COLO829 (cell line): ENCODE results near the gene CLEC1A.
A peak's percentile ranks its signal among the peaks of the same experiment; 100 is the strongest.

ENCODE experiments used
- DNase-seq: peaks from one replicate; pipeline ENCODE4 v3.0.0; 2012; ENCODE audit warnings: low spot score

Gene CLEC1A, protein sequence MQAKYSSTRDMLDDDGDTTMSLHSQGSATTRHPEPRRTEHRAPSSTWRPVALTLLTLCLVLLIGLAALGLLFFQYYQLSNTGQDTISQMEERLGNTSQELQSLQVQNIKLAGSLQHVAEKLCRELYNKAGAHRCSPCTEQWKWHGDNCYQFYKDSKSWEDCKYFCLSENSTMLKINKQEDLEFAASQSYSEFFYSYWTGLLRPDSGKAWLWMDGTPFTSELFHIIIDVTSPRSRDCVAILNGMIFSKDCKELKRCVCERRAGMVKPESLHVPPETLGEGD

DNA sequence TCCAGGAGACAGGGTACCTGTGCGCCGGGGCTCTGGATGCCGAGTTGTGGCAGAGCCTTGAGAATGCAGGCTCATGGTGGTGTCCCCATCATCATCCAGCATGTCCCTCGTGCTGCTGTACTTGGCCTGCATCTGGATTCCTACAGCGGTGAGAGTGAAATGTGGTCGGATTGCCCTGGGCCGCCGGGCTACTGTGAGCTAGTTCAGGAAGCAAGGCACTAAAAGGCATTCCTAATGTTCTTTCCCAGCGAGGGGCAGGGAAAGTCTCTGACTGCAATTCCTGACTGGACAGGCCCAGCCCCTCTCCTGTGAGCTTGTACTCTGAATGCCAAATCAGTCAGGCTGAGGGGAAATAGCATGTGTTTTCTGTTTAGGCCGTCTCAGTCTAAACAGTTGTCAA is at the start of gene CLEC1A:
Gene CLEC1A (minus strand): TSS at position 195 of the 400 bp plus-strand sequence. CDS start 63 bp downstream, at position 132.
- DNase-seq: no peak

DNA sequence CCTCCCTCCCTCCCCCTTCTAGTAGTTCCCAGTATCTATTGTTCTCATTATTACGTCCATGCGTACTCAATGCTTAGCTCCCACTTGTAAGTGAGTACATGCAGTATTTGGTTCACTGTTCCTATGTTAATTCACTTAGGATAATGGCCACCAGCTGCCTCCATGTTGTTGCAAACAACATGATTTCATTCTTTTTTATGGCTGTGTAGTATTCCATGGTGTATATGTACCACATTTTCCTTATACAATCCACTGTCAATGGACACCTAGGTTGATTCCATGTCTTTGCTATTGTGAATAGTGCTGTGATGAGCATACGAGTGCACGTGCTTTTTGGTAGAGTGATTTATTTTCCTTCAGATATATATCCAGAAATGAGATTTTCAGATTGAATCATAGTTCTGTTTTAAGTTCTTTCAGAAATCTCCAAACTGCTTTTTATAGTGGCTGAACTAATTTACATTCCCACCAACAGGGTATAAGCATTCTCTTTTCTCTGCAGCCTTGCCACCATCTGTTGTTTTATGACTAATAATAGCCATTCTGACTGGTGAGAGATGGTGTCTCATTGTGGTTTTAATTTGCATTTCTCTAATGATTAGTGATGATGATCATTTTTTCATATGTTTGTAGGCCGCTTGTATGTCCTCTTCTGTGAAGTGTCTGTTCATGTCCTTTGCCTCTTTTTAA is 49.1 kb upstream of the CLEC1A start:
- DNase-seq: no peak

DNA sequence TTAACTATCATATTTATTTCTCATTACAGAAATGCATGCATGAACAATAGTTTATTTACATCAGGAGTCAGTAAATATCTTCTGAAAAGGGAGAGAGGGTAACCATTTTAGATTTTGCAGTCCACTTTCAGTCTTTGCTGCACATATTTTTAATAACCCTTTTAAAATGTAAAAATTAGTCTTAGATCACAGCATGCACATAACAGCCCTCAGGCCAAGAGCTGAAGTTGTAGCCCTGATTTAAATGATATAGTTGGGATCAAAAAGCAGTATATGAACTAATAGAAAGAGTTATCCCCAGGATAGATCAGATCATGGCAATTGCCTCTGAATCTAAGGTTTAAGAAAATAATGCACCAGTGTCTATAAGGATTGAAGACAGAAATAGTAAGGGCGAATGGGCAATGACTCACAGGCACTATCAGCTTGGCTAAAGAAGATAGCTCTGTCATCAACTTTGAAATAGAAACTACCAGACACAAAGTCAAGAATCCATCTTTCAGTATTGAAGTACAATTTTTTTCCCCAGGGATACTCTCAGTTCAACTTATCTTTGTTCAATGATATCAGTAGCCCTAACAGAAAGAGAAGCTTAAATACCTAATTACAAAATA is 44.3 kb upstream of the CLEC1A start:
- peak; percentile 76 for DNase-seq

DNA sequence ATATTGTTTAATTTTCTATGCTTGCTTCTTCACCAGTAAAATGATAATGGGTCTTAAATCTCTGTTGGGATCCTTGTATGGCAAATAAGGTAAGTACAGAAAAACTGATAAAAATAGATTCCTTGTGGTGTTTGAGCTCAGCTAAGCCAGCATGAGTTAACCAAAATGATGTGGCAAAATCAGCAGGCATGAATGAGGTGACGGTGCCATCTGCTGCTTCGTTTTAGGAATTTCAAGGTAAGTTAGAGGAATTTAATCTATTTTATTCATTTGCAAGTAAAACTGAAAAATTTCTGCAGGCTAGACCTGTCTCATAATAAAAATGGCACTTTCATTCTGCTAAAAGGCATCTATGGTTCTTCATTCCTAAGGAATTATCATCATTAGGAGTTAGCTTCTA is 41.2 kb upstream of the CLEC1A start:
- DNase-seq: peak; percentile 54

DNA sequence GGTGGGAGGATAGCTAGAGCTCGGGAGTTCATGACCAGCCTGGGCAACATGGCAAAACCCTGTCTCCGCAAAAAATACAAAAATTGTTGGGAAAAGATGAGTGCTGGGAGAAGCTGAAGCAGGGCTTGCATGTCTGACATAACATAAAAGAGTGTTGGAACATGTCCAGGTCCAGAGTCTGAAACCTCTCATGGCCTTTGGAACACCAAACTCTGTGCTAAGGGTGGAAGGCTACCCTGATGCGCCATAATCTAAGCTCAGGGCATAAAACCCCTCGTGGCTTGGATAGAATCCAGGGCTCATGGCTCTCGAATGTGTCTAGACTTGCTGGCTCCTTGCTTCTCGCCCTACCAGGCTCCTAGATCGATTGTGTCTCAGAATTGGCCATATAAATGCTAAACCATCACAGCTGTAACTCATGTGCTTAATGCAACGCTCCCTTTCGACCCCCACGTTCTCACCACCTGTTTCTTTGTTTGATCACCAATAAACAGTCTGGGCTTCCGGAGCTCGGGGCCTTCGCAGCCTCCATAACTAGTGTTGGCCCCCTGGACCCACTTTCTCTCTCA is 37.9 kb upstream of the CLEC1A start:
- DNase-seq: no peak

DNA sequence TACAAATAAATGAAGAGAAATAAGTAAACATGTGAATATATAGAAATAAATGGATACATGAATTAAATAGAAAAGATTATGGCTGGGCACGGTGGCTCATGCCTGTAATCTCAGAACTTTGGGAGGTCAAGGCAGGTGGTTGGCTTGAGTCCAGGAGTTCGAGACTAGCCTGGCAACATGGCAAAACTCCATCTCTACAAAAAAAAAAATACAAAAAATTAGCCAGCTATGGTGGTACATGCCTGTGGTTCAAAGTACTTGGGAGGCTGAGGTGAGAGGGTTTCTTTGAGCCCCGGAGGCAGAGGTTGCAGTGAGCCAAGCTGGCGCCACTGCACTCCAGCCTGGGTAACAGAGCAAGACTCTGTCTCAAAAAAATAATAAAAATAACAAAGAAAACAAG is 36.3 kb upstream of the CLEC1A start:
- DNase-seq: no peak

DNA sequence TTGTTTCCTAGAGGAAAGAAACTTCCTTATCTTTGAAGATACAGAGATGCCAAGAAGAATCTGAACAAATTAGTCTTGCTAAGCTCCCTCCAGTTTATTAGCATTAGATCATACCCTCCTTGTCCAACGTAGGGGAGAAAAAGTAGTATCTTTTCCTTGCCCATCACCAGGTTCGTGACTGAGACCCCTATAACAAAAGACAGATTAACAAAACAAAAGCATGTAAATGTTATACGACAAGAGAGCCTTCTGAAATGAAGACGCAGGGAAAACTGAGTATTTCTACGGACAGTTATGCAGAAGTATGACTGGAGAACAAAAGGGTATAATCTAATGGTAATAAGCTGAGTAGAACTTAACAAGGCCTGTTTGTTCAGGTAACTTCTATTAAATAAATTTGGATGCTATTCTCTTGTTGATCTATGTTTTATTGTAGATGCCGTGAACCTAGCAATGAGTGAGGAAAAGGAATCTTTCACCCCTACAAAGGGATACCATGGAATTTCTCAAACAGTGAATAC is 34.1 kb upstream of the CLEC1A start:
- no peak for DNase-seq

DNA sequence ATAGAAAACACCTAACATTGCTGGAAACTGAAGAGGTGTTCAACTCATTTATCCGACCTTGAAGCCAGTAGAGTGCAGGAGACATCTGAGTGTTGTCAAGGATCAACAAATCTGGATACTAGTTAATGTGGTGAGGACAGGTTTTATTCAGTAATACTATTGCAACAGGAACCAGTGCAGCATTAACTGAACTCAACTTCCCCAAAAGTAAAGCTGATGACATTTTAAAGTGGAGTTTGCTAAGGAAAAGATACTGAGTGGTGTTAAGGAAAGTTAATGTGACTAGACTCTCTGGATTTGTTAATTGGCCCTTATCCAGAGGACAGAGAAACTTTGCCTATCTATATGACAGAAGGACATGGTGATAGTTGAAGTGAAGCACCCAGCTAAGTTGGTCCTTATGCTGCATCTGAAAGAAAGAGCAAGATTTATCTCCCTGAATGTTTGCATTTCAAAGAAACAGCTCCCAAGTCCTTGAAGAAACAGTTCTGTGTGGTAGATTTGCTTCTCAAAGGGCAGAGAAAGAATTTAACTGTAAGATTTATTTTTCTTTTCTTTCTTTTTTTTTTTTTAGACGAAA is 32.4 kb upstream of the CLEC1A start:
- no peak for DNase-seq

DNA sequence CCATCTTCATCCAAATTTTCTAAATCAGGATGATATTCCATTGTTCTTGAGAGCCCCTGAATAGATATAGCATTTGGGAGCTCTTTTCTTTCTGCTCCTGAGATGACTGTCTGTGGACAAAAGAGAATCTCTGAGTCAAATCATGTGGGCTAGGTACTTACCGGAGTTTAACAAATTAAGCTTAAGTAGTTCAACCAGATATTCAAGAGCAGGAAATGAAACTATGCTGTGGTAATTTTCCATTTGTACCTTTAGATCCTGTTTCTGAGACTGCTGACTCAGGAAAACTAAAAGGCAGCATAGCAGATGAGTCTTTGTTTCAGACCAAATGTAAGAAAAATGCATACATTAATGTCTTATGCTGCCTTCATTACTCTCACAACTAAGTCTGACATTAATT is 31.3 kb upstream of the CLEC1A start, which contains the start of gene CLEC7A:
Gene CLEC7A (minus strand): TSS at position 158 of the 400 bp plus-strand sequence. CDS start 117 bp downstream, at position 41.
- no peak for DNase-seq

DNA sequence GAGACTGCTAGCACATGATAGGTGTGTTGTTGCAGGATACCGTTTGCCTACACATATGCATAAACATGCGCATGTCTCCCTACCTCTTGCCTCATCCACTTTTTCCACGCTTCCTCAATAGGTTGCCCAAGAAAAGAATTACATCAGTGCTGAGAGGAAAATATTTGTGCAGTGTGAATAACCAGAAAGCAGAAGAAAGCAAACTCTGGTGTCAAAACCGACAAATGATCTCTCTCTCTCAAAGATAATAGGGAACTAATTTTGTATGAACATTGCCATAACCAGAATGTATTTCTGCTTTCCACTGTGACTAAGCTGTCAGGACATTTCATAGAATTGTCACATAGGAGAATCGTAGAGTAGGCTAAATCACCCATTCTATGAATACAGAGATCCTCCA is 29.9 kb upstream of the CLEC1A start:
- DNase-seq: no peak

DNA sequence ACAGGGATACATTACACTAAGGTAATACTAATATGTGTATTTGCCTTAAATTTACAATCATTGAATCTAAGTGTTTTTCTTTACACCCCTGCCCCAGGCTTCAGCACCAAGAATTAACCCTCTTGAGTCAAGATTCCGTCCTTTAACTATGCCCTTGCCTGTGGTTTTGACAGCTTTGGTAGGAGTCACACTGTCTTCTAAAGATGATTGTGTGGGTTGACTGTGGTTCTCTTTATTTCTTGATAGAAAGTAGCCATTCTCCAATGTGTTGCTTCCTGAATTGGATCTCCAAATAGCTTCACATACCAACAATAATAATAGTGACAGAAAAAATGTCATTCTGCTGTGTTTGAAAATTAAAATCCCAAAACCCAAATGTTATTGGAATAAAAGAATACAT is 27.6 kb upstream of the CLEC1A start:
- DNase-seq: no peak

DNA sequence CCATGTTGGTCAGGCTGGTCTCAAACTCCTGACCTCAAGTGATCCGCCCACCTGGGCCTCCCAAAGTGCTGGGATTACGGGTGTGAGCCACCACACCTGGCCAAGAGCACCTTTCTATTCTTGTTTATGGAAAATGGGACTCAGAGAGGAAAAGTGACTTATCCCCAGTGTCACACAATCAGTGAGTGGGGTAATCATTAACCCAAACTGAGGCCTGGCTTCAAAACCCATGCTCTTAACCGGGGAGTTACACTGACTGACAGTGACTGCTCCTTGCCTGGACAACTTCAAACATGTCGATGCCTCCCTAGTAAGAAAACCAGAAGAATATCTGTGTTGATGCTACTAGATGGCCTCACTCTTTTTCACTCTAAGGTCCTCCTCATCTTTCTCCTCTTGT is 23.9 kb upstream of the CLEC1A start:
- no peak for DNase-seq

DNA sequence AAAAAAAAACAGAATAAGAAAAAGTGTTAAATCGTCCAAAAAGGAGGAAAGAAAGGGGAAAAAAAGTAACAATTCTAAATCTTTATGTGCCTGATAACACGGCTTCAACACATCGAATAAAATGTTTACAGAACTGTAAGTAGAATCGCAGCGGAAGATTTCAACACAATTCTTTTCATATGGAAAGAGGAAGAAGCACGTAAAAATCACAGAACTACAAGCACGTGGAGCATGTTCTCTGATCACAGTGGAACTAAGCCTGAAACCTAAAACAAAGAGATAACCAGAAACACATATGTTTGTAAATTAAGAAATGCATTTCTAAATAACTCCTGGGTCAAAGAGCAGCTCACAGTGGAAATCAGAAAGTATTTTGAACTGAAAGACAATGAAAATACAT is 22.5 kb upstream of the CLEC1A start:
- DNase-seq: no peak

DNA sequence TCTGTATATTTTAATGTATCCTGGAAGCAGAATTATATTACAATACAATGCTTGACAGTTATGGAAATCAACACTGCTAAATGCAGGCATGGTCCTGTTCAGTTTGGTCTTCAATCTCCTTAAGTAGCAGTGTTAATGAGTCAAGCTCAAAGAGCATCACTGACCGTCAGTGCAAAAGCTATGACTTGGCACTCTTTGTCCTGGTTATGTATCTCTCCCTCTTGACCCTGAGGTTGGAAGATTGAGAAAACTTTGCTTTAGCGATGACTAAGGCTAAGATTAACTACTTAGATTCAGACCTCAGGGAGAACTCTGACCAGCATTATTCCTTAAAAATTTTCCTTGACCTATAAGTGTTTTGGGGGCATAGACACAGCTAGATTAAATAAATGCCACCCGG is 20.3 kb upstream of the CLEC1A start:
- no peak for DNase-seq

DNA sequence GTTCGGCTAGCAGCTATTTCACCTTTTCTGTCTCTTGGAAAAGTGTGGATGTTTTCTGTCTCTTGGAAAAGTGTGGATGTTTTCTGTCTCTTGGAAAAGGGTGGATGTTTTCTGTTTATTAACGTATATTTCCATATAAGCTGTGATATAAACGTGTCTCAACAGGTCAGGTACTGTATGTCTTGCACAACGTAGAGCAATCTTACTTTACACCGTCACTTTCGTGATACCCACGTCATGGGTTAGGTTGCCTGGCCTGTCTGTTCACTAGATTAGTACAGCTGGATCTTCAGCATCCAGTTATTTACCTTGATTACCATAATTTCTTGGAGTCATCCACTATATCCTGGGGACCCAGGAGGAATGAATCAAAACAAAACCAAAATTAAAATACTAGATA is 17.1 kb upstream of the CLEC1A start:
- no peak for DNase-seq

DNA sequence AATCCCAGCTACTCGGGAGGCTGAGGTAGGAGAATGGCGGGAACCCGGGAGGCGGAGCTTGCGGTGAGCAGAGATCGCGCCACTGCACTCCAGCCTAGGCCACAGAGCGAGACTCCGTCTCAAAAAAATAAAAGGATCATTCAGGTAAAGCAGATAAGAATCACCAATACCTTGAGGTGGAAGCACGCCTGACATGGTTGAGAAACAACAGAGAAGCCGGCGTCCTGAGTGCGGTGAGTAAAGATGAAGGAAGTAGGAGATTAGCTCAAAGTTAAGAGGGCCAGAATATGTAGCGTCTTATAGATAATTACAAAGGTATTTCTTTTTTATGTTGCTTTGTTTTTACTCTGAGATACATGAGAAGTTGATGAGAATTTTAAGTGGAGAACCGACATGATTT is 16.5 kb upstream of the CLEC1A start:
- DNase-seq: no peak

DNA sequence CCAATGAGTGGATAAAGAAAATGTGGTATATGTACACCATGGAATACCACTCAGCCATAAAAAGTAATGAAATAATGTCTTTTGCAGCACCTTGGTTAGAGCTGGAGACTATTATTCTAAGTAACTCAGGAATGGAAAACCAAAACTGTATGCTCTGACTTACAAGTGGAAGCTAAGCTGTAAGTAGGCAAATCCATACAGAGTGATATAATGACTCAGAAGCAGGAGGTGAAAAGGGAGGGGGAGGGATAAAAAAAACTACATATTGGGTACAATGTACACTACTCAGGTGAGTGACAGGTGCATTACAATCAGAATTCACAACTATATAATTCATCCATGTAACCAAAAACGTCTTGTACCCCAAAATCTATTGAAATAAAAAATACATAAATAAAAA is 15.1 kb upstream of the CLEC1A start:
- no peak for DNase-seq

DNA sequence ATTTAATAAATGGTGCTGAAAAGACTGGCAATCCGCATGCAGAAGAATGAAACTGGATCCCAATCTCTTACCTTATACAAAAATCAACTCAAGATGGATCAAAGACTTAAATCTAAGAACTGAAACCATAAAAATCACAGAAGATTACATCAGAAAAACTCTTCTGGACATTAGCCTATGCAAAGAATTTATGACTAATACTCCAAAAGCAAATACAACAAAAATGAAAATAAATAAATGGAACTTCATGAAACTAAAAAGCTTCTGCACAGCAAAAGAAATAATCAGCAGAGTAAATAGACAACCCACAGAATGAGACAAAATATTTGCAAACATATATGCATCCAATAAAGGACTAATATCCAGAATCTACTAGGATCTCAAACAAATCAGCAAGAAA is 14.3 kb upstream of the CLEC1A start:
- DNase-seq: no peak

DNA sequence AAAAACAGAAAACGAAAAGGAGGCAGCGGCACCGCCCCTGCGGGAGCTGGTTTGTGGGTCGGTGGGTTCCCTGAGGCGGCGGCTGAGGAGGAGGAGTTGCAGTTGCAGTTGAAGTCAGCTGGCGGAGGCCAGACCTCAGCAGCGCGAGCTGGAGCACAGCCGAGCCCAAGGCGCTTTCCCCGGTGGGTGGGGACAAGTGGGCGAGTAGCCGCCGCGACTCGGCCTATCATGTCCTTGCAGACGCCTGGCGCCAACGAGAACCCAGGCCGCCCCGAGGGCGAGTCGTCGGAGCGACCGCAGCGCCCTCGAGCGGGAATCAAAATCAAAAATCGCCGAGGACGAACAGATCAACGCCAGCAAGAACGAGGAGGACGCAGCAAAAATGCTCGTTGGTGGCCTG is 12.7 kb upstream of the CLEC1A start:
- no peak for DNase-seq

DNA sequence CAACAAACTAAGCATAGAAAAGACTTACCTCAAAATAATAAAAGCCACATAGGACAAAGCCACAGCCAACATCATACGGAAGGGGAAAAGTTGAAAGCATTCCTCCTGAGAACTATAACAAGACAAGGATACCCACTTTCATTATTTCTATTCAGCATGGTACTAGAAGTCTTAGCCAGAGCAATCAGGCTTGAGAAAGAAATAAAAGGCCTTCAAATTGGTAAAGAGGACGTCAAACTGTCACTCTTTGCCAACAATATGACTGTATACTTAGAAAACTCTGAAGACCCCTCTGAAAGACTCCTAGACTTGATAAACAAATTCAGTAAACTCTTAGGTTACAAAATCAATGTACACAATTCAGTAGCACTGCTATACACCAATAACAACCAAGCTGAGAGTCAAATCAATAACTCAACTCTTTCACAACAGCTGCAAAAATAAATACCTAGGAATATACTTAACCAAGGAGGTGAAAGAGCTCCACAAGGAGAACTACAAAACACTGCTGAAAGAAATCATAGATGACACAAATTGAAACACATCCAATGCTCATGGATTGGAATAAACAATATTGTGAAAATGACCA is 11.6 kb upstream of the CLEC1A start:
- DNase-seq: no peak

DNA sequence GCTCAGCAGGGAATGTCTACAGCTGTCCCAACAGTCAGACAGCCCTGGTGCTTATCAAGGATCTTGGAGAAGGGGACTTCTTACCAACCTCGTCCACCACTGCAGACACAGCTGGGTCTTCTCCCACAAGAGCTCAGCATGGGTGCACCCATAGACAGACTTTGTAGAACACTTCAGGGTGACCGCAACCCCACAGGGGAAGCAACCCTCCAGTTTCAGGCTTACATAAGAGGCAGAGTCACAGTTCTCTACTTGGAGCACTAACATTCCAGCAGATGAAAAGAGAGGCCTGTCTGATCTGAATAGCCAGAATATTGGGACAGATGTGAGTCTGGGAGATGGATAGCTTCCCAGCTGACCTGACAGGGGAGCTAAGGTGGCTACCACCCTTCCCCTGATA is 3.5 kb upstream of the CLEC1A start:
- no peak for DNase-seq

DNA sequence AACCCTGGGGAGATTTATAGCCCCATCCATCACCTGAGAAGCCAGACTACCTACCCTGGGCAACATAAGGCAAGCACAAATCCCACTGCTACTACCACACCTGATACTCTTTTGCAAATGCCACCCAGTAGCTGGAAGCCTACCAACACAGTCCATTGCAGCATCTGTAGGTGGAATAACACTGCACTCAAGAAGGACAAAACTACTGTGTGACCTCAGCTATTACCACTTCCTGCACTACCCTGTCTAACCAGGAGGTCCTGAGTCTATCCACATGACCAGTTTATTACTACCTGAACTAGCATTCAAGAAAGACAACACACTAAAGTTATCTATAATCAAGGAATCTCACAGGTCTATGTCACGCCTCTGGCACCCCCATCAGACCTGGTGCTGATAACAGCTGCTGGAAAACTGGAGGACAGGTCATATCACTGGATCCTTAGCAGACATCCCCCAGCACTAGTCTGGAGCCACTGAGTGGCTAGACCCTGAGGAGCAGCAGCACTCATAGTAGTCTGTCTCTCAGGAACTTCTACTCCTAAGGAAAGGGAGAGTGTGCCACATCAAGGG is 2.9 kb upstream of the CLEC1A start:
- DNase-seq: no peak
